Neural crest cell (in vitro differentiated cells): ENCODE data around the gene RBM4B. TPM values are rescaled to one million over a fixed set of nuclear protein-coding genes. Genes with fewer than 3 reads are reported as not detected.
A peak's percentile ranks its signal among the peaks of the same experiment; 100 is the strongest.

Experiments used
- DNase-seq: peaks from one replicate; pipeline ENCODE4 v3.0.0; 2021; ENCODE audit warnings: low read depth, mixed read lengths, low spot score
- H3K27ac Mint-ChIP-seq: one replicate; pipeline ENCODE4 v1.8.0; 2021; ENCODE audit warnings: mild to moderate bottlenecking, mixed read lengths; ENCODE audit not compliant: unreplicated experiment
- H3K27me3 Mint-ChIP-seq: 2 replicates; pipeline ENCODE4 v1.8.0; 2021; ENCODE audit warnings: low read depth, mild to moderate bottlenecking, mixed read lengths
- H3K36me3 Mint-ChIP-seq: 2 replicates; pipeline ENCODE4 v1.8.0; 2021; ENCODE audit warnings: low read depth, mild to moderate bottlenecking, mixed read lengths
- H3K4me1 Mint-ChIP-seq: 2 replicates; pipeline ENCODE4 v1.8.0; 2021; ENCODE audit warnings: mixed read lengths
- H3K4me3 Mint-ChIP-seq: one replicate; pipeline ENCODE4 v1.8.0; 2021; ENCODE audit warnings: mild to moderate bottlenecking, mixed read lengths
- H3K9me3 Mint-ChIP-seq: 2 replicates; pipeline ENCODE4 v1.8.0; 2021; ENCODE audit warnings: mixed read lengths
- CTCF ChIP-seq: fragments of 200-600 bp; sonication (generic); conservative IDR thresholded peaks from 2 replicates; pipeline ENCODE4 v1.5.0; 2021; ENCODE audit warnings: antibody characterized with exemption, mild to moderate bottlenecking
- total RNA-seq: library from RNA; stranded (reverse); gene quantifications from 2 replicates; pipeline ENCODE4 v1.2.1, GENCODE V29; 2021

Gene RBM4B
- total RNA-seq, 1 donor from 2014 or later: 61.9 TPM

GRCh38 chr11:66676282-66676919 lies 1.3 kb downstream of the RBM4B start:
- Mint-ChIP-seq H3K36me3 (peaks cover 9% of the 10 kb centered on the region), H3K4me3 (peak overlapping the region; percentile 88), H3K4me1 (peaks cover 49% of the 10 kb centered on the region), H3K27ac (peak overlapping the region; percentile 99), H3K27me3 (no peaks in the 10 kb centered on the region), H3K9me3 (no peaks in the 10 kb centered on the region)
- no peak for DNase-seq
- no peak for TF ChIP-seq CTCF

- DNase-seq: no peak
- Mint-ChIP-seq H3K9me3 (no peaks in the 10 kb centered on the region), H3K27ac (no peak overlapping the region), H3K4me1 (peaks cover 57% of the 10 kb centered on the region), H3K4me3 (peak overlapping the region; percentile 88), H3K27me3 (no peaks in the 10 kb centered on the region), H3K36me3 (peaks cover 9% of the 10 kb centered on the region)
- TF ChIP-seq CTCF: no peak
These were observed 2.6 kb downstream of the RBM4B start for GRCh38 chr11:66674964-66675602.

DNA sequence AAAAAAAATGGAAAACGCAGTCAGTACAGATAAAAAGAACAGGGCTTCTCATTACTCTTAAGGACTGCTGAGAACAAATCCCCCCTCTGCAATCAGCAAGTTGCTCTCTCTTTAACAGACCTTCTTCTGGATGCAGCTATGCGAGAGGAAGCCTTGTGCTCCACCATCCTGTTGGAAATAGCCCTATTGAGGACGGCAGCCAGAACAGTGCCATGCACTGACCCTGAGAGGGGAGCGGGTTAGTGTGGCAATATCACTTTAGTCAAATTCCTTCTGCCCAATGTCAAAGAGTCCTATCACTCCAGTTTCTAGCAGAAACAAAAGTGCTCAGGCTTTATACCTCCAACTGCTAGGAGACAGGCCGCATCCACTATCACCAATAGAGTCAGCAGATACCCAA lies 6.9 kb downstream of the RBM4B start:
- H3K4me1 Mint-ChIP-seq: peaks cover 35% of the 10 kb centered on the region
- H3K27ac Mint-ChIP-seq: peak overlapping the region; percentile 21
- H3K27me3 Mint-ChIP-seq: no peaks in the 10 kb centered on the region
- TF ChIP-seq CTCF: no peak
- H3K36me3 Mint-ChIP-seq: peaks cover 13% of the 10 kb centered on the region
- H3K4me3 Mint-ChIP-seq: no peak overlapping the region
- no peak for DNase-seq
- no peaks in the 10 kb centered on the region for H3K9me3 Mint-ChIP-seq

- no peak for DNase-seq
- Mint-ChIP-seq H3K4me1 (peaks cover 9% of the 10 kb centered on the region), H3K36me3 (peaks cover 21% of the 10 kb centered on the region), H3K27ac (peak overlapping the region; percentile 47), H3K9me3 (no peaks in the 10 kb centered on the region), H3K4me3 (peak overlapping the region; percentile 6), H3K27me3 (no peaks in the 10 kb centered on the region)
- TF ChIP-seq CTCF: no peak
These were observed 12.3 kb downstream of the RBM4B start for GRCh38 chr11:66665369-66665768.

GRCh38 chr11:66663741-66664296 lies 13.9 kb downstream of the RBM4B start:
- DNase-seq: no peak
- Mint-ChIP-seq H3K4me3 (no peak overlapping the region), H3K36me3 (peaks cover 22% of the 10 kb centered on the region), H3K4me1 (peaks cover 12% of the 10 kb centered on the region), H3K27ac (no peak overlapping the region), H3K9me3 (no peaks in the 10 kb centered on the region), H3K27me3 (no peaks in the 10 kb centered on the region)
- TF ChIP-seq CTCF: no peak
